HFFc6 (cell line): ENCODE results near the gene CTNNBL1. TPM values are rescaled to one million over a fixed set of nuclear protein-coding genes. Genes with fewer than 3 reads are reported as not detected.

ENCODE experiments used
- DNase-seq: peaks from one replicate; pipeline ENCODE4 v3.0.0-alpha.2; 2018
- H3K27ac Mint-ChIP-seq: 2 replicates; pipeline ENCODE4 v1.8.0; 2020; ENCODE audit warnings: mild to moderate bottlenecking, mixed read lengths
- H3K27me3 Mint-ChIP-seq: 2 replicates; pipeline ENCODE4 v1.8.0; 2021; ENCODE audit warnings: mild to moderate bottlenecking, moderate library complexity, mixed read lengths; ENCODE audit not compliant: insufficient read depth
- H3K36me3 Mint-ChIP-seq: 2 replicates; pipeline ENCODE4 v1.8.0; 2021; ENCODE audit warnings: low read depth, mixed read lengths
- H3K4me1 Mint-ChIP-seq: 2 replicates; pipeline ENCODE4 v1.8.0; 2020; ENCODE audit warnings: low read depth, mixed read lengths
- H3K4me3 Mint-ChIP-seq: 2 replicates; pipeline ENCODE4 v1.8.0; 2020; ENCODE audit warnings: mild to moderate bottlenecking, moderate library complexity, mixed read lengths
- H3K9me3 Mint-ChIP-seq: 2 replicates; pipeline ENCODE4 v1.8.0; 2020; ENCODE audit warnings: mild to moderate bottlenecking, mixed read lengths
- total RNA-seq, 6 experiments: library from RNA; stranded (reverse); fragmentation: NEBNext Ultra II Directional; extraction: Animal tissue kit (Norgen Biotek cat#: 25700); gene quantifications; 2 replicates in 1 of 6; 3 replicates in 5 of 6; pipeline ENCODE4 v1.2.3, GENCODE V29; 2021
- TF ChIP-seq, protein P1 (sequence below): fragments of 200-600 bp; sonication (generic); IDR thresholded peaks from 2 replicates; pipeline ENCODE4 v1.5.0; 2021; ENCODE audit warnings: antibody characterized with exemption, mild to moderate bottlenecking

The CTNNBL1 gene
- total RNA-seq, 6 experiments from 2014 or later = 49.7 to 62.4 (median 59.5) TPM

DNA sequence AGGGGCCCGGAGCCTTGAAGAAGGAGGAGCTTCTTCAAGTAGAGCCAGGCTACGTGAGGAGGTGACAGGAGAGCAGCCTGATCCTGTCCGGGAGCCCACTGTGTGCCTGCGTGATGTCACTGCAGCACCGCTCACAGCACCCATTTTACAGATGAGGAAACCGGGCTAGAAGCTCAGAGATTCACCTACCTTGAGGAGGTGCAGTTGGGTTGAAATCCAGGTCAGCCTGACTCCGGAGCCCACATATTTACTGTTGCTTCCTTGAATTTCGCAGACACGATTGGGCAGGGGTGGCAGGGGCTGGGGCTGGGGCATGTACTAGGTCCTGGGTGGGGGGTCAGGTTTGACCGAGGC lies 221.6 kb downstream of the CTNNBL1 start:
- peaks cover 74% of the 10 kb centered on the region for H3K27me3 Mint-ChIP-seq
- H3K36me3 Mint-ChIP-seq = no peaks in the 10 kb centered on the region
- TF ChIP-seq, protein P1, sequence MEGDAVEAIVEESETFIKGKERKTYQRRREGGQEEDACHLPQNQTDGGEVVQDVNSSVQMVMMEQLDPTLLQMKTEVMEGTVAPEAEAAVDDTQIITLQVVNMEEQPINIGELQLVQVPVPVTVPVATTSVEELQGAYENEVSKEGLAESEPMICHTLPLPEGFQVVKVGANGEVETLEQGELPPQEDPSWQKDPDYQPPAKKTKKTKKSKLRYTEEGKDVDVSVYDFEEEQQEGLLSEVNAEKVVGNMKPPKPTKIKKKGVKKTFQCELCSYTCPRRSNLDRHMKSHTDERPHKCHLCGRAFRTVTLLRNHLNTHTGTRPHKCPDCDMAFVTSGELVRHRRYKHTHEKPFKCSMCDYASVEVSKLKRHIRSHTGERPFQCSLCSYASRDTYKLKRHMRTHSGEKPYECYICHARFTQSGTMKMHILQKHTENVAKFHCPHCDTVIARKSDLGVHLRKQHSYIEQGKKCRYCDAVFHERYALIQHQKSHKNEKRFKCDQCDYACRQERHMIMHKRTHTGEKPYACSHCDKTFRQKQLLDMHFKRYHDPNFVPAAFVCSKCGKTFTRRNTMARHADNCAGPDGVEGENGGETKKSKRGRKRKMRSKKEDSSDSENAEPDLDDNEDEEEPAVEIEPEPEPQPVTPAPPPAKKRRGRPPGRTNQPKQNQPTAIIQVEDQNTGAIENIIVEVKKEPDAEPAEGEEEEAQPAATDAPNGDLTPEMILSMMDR = no peak
- no peaks in the 10 kb centered on the region for H3K9me3 Mint-ChIP-seq
- DNase-seq = no peak
- no peak overlapping the region for H3K27ac Mint-ChIP-seq
- no peak overlapping the region for H3K4me3 Mint-ChIP-seq
- H3K4me1 Mint-ChIP-seq = peaks cover 7% of the 10 kb centered on the region

DNA sequence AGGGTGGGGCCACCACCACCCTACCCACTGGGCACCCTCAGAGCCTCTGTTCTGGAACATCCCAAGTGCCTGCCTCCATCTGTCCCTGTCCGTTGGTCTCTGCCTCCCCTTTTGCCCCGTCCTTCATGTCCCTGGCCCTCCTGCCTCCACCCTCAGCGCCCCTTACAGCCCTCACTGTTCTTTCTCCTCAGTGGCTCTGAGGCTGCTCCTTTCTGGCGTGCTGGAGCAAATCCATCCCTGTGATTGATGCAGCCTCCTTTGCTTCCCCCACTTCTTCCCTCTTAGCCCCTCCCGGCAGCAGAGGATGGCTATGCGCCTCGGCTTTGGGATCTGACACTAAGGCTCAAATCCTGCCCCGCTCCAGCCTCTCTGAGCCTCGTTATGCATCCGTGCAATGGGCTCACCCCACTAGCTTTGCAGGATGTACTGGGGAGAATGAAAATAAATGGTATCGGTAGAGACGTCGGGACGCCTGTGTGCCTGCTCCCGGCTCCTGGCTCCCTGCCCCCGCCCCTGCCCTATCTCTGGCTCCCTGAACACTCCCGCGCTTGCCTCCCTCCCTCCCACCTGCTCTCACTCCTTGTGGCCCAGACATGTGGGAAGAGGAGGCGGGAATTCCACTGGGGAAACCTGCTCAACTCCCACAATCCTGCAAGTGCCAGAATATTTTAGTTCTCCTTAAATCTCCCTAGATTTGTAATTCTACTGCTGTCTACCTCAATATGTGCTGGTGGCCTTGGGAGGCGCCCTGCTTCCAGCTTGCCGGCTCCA lies 222.2 kb downstream of the CTNNBL1 start:
- TF ChIP-seq, protein P1 = 0 out of 2 replicates have a peak, but pooled peaks have one; percentile 10
- Mint-ChIP-seq H3K27ac (no peak overlapping the region), H3K36me3 (no peaks in the 10 kb centered on the region), H3K27me3 (peaks cover 76% of the 10 kb centered on the region), H3K9me3 (no peaks in the 10 kb centered on the region), H3K4me3 (no peak overlapping the region), H3K4me1 (peaks cover 7% of the 10 kb centered on the region)
- DNase-seq = no peak

DNA sequence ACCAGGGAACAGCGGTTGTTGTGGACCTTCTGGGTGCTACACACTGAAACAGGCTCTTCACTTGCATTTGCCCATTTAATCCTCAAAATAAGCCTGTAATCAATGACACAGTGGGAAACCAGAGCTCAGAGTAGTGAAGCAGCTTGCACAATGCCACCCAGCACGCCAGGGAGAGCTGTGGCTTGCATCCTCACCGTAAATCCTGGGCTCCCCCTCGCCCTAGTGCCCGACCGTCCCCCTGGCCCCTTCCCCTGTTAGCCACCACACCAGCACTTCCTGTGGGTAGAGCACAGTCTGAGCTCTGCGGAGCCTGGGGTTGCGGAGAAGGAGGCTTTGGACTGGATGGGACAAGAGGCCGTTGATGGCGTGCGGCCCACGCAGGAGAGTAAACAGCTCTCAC lies 223.6 kb downstream of the CTNNBL1 start:
- Mint-ChIP-seq H3K9me3 (no peaks in the 10 kb centered on the region), H3K27me3 (peaks cover 68% of the 10 kb centered on the region), H3K27ac (no peak overlapping the region), H3K4me3 (no peak overlapping the region), H3K36me3 (no peaks in the 10 kb centered on the region), H3K4me1 (no peaks in the 10 kb centered on the region)
- DNase-seq = no peak
- TF ChIP-seq, protein P1 = no peak

DNA sequence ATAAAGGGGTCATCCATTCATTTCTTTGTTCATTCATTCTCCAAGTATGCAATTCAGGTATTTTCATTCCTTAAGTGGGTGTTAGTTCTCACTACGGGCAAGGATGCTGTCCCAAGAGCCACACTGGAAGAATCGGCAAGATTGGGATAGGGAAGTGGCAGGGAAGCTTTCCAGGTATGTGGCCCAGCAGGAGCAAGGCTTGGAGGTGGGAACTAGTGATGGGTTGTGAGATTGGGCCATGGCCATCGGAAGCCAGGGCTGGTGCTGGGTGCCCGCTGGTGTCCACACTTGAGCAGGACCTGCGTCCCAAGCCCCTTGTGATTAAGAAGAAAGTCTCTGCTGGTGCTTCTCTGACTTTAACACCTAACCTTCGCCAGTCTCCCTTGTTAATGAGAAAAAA lies 224.2 kb downstream of the CTNNBL1 start:
- no peaks in the 10 kb centered on the region for H3K9me3 Mint-ChIP-seq
- no peak for DNase-seq
- H3K27ac Mint-ChIP-seq = no peak overlapping the region
- no peak overlapping the region for H3K4me3 Mint-ChIP-seq
- TF ChIP-seq, protein P1 = no peak
- peaks cover 69% of the 10 kb centered on the region for H3K27me3 Mint-ChIP-seq
- H3K4me1 Mint-ChIP-seq = no peaks in the 10 kb centered on the region
- H3K36me3 Mint-ChIP-seq = no peaks in the 10 kb centered on the region

DNA sequence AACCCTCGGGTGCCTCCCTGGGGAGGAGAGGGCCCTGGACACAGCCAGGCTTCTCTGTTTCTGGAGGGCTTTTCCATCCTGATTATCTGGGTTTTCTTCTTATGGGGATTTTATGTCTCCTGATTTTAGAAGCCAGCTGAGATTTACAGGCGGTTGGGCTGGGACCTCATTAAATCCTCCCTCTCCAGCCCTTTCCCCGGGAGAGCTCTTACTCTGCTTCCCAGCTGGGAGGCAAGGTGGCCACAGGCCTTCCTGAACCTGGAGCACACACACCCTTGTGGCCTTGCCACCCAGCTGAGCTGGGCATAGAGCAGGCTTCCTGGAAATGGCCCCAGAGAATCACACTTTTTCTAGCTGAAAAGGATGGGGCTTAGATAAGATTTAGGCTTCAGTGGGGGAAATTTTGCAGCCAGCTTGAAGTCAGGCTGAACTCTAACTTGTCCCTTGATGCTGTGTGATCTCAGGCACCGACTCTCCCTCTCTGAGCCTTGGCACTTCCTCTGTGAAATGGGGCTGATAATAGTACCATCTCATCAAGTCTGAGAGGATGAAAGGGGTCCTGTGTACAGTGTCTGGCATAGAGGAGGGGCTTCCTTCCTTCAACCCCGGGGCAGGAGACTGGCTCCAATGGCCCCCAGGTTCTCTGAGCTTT lies 225.7 kb downstream of the CTNNBL1 start:
- no peaks in the 10 kb centered on the region for H3K4me1 Mint-ChIP-seq
- TF ChIP-seq, protein P1 = no peak
- no peak for DNase-seq
- no peak overlapping the region for H3K4me3 Mint-ChIP-seq
- no peaks in the 10 kb centered on the region for H3K36me3 Mint-ChIP-seq
- H3K27ac Mint-ChIP-seq = no peak overlapping the region
- peaks cover 69% of the 10 kb centered on the region for H3K27me3 Mint-ChIP-seq
- no peaks in the 10 kb centered on the region for H3K9me3 Mint-ChIP-seq
